Right cardiac atrium (tissue), 5 donors: ENCODE measurements around the gene AIFM1. TPM values are rescaled to one million over a fixed set of nuclear protein-coding genes. Genes with fewer than 3 reads are reported as not detected.
A peak's percentile ranks its signal among the peaks of the same experiment; 100 is the strongest.

Experiments
- ATAC-seq, 2 donors: fragments of 200-7000 bp; cut with Tn5 transposase; one replicate each; pipeline versions ENCODE4 v1.8.0 to v1.9.1; 2020; ENCODE audit warnings: moderate library complexity in 2 of 2, mild to moderate bottlenecking in 1 of 2
- DNase-seq, 3 donors: peaks; one replicate each; pipeline ENCODE4 v3.0.0-alpha.2; 2020
- H3K27ac ChIP-seq: one replicate; pipeline ENCODE4 v1.5.1; 2013; ENCODE audit warnings: mild to moderate bottlenecking, low read length, control low read depth, moderate library complexity
- H3K27me3 ChIP-seq: one replicate; pipeline ENCODE4 v1.6.1; 2013; ENCODE audit not compliant: control insufficient read depth, insufficient read depth
- H3K4me1 ChIP-seq: one replicate; pipeline ENCODE4 v1.6.1; 2013; ENCODE audit warnings: low read length; ENCODE audit not compliant: control insufficient read depth, insufficient read depth
- H3K4me3 ChIP-seq: one replicate; pipeline ENCODE4 v1.5.1; 2013; ENCODE audit warnings: low read length, control low read depth
- H3K9me3 ChIP-seq: one replicate; pipeline ENCODE4 v1.6.1; 2013; ENCODE audit warnings: low read length; ENCODE audit not compliant: control insufficient read depth
- WGBS: extraction: QIAGEN DNeasy Blood & Tissue Kit; methylation state at CpG from one replicate; pipeline ENCODE4 v1.1.7; 2013; 5-methylcytosine and 5-hydroxymethylcytosine counted together
- intact Hi-C, 4 donors: fragments of 100-400 bp; cut with DNase I; formaldehyde crosslinking; loops; one replicate each; pipeline versions ENCODE4 v1.11.0 to v1.14.0; 2022 to 2023
- polyA plus RNA-seq: library from polyadenylated mRNA; stranded (reverse); fragments of 200-250 nt; gene quantifications from one replicate; pipeline ENCODE4 v1.2.3, GENCODE V29; 2013
- total RNA-seq, 4 donors: library from RNA; stranded (reverse); fragmentation: NEBNext Ultra II Directional; extraction: Animal tissue kit (Norgen Biotek cat#: 25700); gene quantifications; one replicate each; pipeline ENCODE4 v1.2.1, GENCODE V29; 2021
- donor health status: healthy with polysubstance abuse.
- donor health status: DM: no; HTN: yes; CAD: no.
- donor health status: DM: no; HTN: no; CAD: no.
- donor health status: DM: no; HTN: yes; CAD: no; lungs with severe emphysema.
- donor health status: DM: yes; HTN: yes; CAD: no.

Gene AIFM1
- total and polyA plus RNA-seq, 5 donors = 82.0 to 129 (median 96.4) TPM

DNA sequence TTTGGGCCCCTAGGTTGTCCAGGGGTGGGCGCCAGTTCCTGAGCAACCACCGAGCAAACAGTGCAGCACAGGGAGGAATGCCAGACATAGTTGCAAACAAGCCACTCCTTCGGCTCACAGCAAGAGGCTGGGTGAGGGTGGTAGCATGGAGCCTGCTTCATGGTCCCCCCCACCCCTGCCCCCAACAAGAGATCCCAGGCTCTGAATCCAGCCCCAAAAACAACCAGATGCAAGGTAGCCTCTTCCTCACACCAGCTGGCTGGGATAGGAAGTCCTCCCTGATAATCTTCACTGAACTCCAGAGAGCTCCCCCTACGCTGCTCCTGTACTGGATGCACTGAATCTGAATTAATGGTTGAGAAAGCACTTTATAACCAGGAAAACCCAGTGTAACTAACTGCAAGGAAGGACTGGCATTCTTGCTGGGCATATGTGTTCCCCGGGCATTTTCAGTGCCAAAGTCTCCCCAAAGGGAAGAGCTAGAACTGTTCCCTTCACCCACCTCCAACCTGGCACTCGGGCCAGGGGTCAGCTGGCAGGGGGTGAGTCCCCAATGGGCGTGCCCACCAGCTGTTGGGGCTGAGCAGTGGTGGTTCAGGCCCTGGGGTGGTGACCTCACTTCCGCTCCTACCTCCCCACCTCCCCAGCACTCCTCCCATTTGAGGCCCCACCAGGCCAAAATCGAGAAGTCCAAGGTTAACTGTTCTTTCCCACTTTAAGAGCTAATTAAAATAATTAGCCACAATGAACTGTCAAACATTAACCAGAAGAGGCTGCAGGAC is 56.8 kb downstream of the AIFM1 start:
- WGBS = 33% methylated on average over 9 of the region's 9 CpGs
- Histone ChIP-seq H3K27me3 (no peaks in the 10 kb centered on the region), H3K4me3 (peak overlapping the region; percentile 79), H3K4me1 (peaks cover 11% of the 10 kb centered on the region), H3K9me3 (no peaks in the 10 kb centered on the region), H3K27ac (no peak overlapping the region)
- intact Hi-C loops = no loop called here
- ATAC-seq = peak; percentile 62 to 64
- DNase-seq = peak; percentile 49 to 78 (median 70)

DNA sequence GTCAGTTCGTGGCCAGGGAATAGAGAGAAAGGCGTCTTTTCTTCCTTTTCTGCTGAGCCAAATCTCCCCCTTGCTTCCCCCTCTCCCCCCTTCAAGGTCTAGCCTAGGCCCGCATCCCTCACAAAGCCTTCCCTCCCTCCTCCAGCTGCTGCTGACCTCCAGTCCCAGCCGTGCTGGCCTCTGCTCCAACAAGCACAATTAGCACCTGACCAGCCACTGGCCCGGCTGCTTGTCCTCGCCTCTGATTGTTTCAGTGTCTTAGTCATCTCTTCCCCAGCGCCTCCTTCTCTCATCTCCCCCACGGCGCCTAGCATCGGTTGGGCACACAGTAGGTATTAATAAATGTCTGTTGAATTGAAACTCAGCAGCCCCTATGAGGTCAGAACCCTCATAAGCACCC is 59.6 kb downstream of the AIFM1 start:
- Histone ChIP-seq H3K27me3 (no peaks in the 10 kb centered on the region), H3K4me3 (no peak overlapping the region), H3K27ac (no peak overlapping the region), H3K4me1 (peaks cover 9% of the 10 kb centered on the region), H3K9me3 (no peaks in the 10 kb centered on the region)
- WGBS = 52% methylated on average over 10 of the region's 10 CpGs
- intact Hi-C loops = no loop called here
- ATAC-seq (no peak), DNase-seq (peak in 1 of 3 donors; percentile 61)

DNA sequence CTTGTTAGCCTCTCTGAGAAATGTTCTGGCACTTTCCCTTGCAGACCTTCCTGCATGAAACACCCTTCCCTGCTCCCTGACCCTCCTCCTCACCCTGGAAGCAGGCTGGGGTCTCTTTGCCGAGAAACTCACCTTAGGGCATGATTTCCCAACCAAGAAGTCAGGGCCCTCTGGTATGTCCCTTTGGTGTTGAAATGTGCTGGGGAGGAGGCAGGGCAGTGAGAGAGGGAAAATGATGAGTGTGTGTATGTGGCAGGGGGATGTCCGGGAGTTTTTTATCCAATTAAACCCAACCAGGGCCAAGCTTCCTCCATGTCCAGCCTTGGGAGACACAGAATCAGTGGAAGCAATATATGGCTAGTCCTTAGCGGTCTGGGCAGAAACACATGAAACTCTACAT is 60.4 kb downstream of the AIFM1 start:
- Histone ChIP-seq H3K9me3 (no peaks in the 10 kb centered on the region), H3K27me3 (no peaks in the 10 kb centered on the region), H3K27ac (no peak overlapping the region), H3K4me1 (peaks cover 9% of the 10 kb centered on the region), H3K4me3 (no peak overlapping the region)
- DNase-seq (no peak), ATAC-seq (no peak)
- WGBS = 73% methylated on average over 3 of the region's 3 CpGs
- intact Hi-C loops = no loop called here

DNA sequence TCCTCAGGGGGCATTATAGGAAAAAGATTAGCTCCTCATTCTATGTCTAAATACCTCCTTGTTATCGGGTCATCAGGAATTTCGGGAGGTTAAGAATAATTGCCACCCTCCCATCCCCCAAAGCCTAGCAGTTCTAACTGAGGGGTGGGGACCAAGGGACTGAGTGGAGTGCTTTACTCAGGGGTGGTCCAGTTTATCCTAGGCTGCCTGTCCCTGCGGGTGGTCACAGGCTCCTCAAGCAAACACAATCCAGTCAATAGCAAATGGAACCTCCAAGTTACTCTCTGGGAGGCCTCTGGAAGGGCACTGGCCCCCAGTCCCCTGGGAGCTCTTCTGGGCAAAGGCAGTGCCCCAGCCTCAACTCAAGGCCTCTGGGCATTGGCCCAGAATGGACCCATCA is 62.0 kb downstream of the AIFM1 start:
- no peaks in the 10 kb centered on the region for H3K27me3 ChIP-seq
- peaks cover 13% of the 10 kb centered on the region for H3K4me1 ChIP-seq
- DNase-seq = no peak
- no peaks in the 10 kb centered on the region for H3K9me3 ChIP-seq
- H3K27ac ChIP-seq = no peak overlapping the region
- no peak overlapping the region for H3K4me3 ChIP-seq
- ATAC-seq = no peak
- intact Hi-C loops = no loop called here
- 47% methylated on average over 3 of the region's 3 CpGs for WGBS

DNA sequence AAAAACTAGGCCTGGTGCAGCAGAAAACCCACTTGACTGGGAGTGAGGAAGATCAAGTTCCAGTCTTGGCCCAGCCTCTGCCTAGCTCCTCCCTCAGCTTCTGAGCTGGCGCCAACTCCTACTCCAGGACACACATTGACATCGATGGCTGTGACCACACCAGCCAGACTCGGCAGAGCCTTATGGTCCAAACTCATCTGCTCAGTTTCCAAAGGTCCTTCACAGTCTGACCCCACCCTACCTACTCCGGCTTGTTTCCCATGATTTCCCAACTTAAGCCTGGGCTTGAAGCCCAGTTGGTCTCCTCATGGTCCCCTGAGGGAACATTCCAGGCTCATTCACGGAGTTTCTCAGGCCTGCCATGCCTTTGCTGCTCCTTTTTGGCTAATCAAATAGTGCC is 65.5 kb downstream of the AIFM1 start:
- WGBS = 33% methylated on average over 5 of the region's 5 CpGs
- no peak overlapping the region for H3K4me3 ChIP-seq
- DNase-seq (peak; percentile 84 to 88 (median 88)), ATAC-seq (peak; percentile 89 to 95)
- H3K4me1 ChIP-seq = peaks cover 13% of the 10 kb centered on the region
- intact Hi-C loops = no loop called here
- H3K27ac ChIP-seq = peak overlapping the region; percentile 72
- no peaks in the 10 kb centered on the region for H3K27me3 ChIP-seq
- H3K9me3 ChIP-seq = no peaks in the 10 kb centered on the region

DNA sequence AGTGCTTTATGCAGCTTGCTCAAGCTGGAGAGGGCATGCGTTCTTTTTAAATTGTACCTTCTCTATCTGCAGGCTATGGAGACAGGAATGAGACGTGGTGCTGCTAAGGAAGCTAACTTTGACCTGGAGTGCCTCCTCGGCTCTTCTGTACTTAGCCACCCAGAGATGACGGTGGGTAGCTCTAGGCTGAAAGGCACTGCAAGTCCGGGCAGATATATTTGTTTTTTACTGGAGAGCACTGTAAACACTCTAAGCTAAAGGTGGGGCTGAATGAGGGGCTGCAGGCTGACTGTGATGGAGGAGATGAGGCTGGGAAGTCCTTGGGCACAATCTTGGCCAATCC is 67.5 kb downstream of the AIFM1 start:
- Histone ChIP-seq H3K27me3 (no peaks in the 10 kb centered on the region), H3K27ac (no peak overlapping the region), H3K4me3 (no peak overlapping the region), H3K4me1 (peaks cover 8% of the 10 kb centered on the region), H3K9me3 (no peaks in the 10 kb centered on the region)
- no peak for ATAC-seq
- DNase-seq = no peak
- 68% methylated on average over 5 of the region's 5 CpGs for WGBS
- intact Hi-C loops = no loop called here

DNA sequence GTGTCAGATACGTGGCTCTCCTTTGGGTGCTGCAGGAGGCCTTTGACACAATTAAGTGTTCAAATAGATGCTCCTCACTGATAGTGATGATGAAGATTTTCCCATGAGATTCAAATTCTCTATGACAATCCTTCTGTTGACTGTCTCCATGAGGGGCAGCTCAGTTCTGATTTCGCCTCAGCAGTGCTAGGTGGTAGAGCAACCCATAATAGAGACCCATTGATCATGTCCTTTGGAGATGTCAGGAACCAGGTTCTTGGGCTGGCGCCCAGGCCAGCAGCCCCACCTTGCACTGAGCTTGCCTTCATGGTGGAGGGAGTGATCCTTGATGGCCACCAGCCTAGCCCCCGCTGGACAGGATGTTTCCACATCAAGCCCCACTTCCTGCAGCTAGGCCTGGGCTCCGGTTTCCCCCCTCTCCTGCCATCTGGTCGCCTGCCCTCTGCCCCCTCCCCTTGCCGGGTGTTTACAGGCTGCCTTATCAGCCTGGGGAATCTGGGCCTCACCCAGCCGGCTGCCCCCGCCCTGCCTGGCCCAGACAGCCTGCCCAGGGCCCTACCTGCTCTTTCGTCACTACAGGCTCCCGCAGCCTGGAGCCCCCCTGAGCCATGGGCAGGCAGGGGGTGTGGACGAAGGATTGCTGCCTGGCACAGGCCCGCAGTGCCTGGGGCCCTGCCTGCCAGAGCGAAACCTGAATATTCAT is 68.0 kb downstream of the AIFM1 start:
- H3K4me1 ChIP-seq = peaks cover 10% of the 10 kb centered on the region
- no peak overlapping the region for H3K27ac ChIP-seq
- ATAC-seq (peak; percentile 35 to 46), DNase-seq (no peak)
- WGBS = 65% methylated on average over 14 of the region's 14 CpGs
- intact Hi-C loops = no loop called here
- H3K4me3 ChIP-seq = no peak overlapping the region
- H3K27me3 ChIP-seq = no peaks in the 10 kb centered on the region
- no peaks in the 10 kb centered on the region for H3K9me3 ChIP-seq

DNA sequence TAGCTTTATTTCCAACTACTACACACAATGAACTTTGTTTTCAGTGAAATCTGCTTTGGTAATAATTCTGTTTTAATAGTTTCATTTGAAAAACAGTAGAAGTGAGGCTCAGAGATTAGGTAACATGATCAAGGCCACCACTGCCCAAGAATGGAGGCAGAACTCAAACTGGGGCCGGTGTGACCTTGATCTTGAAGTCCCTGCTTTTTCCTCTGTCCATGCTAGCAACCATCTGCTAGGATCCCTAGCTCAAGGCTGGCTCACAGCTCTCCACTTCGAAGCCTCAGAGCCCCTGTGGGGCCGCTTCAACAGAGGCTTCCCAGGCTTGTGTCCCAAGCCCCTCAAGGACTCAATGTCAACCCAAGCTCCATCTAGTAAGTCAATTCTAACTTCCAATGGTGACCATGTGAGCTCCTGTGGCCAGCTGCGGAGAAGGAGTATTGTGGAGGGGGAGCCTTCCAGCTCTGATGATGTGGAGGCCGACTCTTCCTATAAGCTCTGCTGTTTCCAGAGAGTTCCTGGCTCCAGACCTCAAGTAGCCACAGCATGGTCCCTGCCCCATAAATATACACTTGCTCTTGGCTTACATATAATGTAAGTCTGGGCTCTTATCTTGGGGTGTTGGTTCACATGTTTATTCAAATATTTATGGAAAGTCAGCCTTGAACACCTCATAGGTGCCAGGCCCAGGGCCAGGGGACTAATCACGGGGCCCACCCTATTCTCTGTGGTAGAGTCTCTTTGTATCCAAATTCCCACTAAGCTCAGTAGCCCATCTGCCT is 70.2 kb downstream of the AIFM1 start:
- ATAC-seq (no peak), DNase-seq (no peak)
- Histone ChIP-seq H3K9me3 (no peaks in the 10 kb centered on the region), H3K4me1 (peaks cover 11% of the 10 kb centered on the region), H3K4me3 (no peak overlapping the region), H3K27me3 (no peaks in the 10 kb centered on the region), H3K27ac (no peak overlapping the region)
- 95% methylated on average over 6 of the region's 6 CpGs for WGBS
- intact Hi-C loops = no loop called here

DNA sequence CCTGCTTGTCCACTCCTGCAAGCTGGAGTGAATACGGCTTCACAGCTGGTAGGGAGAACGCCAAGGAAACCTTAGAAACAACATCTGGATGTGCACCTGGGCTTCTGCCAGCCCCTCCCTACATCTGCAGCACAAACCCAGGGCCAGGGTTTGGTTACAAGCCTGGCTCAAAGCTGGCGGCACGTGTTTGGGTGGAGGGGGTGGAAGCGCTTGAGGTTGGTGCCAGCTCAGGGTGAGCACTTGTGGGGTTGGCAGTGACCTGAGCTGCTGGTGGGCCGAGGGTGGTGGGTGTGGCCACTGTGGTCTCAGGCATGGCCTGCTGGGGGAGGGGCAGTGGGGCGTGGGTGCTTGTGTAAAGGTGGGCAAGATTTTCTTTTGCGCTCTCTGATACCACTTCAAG is 70.9 kb downstream of the AIFM1 start:
- Histone ChIP-seq H3K27me3 (no peaks in the 10 kb centered on the region), H3K27ac (no peak overlapping the region), H3K9me3 (no peaks in the 10 kb centered on the region), H3K4me1 (peaks cover 7% of the 10 kb centered on the region), H3K4me3 (no peak overlapping the region)
- no peak for ATAC-seq
- no peak for DNase-seq
- 88% methylated on average over 8 of the region's 8 CpGs for WGBS
- intact Hi-C loops = no loop called here

DNA sequence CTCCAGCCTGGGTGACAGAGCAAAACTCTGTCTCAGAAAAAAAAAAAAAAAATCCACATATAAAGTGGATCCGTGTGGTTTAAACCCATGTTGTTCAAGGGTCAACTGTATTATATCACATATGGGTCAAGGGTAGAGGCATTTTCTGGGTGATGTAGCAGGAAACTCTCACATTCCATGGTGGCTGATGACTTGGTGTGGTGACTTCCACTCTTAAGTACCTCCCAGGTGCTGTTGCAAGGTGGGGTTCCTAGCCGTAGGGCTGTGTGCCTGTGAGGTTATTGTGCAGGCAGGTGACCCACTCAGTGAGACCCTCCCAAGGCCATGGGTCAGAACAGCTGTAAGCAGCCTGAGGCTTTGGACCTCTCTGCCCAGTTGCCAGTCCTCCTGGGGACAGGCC is 72.4 kb downstream of the AIFM1 start:
- 75% methylated on average over 2 of the region's 2 CpGs for WGBS
- H3K4me1 ChIP-seq = peaks cover 6% of the 10 kb centered on the region

DNA sequence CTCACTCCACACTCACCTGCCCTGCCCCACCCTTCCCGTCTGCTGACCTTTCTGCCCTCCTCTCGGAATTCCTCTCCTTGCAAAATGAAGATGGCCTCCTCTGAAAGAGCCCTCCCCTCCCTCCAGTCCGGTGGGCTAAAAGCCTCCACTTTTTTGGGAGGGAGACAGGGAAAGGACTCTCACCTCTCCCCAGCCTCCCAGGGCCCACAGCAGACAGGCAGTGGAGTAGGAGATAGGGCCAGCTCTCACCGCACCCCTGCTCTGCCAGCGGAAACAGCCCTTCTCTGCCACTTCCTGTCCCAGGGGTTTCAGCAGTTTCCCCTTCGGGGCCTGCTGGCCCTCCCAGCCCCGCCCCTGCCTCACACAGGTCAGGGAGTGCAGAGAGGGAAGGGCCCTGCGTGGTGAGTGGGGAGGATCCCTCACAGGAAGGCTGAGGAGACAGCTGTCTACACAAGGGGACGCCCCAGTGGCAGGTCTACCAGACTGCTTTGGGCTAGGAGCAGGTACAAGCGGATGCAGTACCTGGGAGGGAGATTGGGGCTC is 73.6 kb downstream of the AIFM1 start:
- Histone ChIP-seq H3K9me3 (no peaks in the 10 kb centered on the region), H3K4me3 (no peak overlapping the region), H3K4me1 (peaks cover 3% of the 10 kb centered on the region), H3K27me3 (no peaks in the 10 kb centered on the region), H3K27ac (peak overlapping the region; percentile 51)
- ATAC-seq (peak; percentile 68 to 70), DNase-seq (peak in 2 of 3 donors; percentile 70 to 80)
- WGBS = 53% methylated on average over 10 of the region's 10 CpGs
- intact Hi-C loops = no loop called here

More for the DNA sequence above, 72.4 kb downstream of the AIFM1 start:
- H3K4me3 ChIP-seq = no peak overlapping the region
- H3K27me3 ChIP-seq = no peaks in the 10 kb centered on the region
- H3K27ac ChIP-seq = no peak overlapping the region
- no peaks in the 10 kb centered on the region for H3K9me3 ChIP-seq
- intact Hi-C loops = no loop called here
- DNase-seq = no peak
- no peak for ATAC-seq
